BJ (cell line): ENCODE results near the gene TANK. TPM values are rescaled to one million over a fixed set of nuclear protein-coding genes. Genes with fewer than 3 reads are reported as not detected.
A peak's percentile ranks its signal among the peaks of the same experiment; 100 is the strongest.
"Not testable (repeated sequence)": the region's sequence is repeated elsewhere in the genome, so short reads cannot be mapped to it uniquely, and the experiment has no call there.

Experiments
- CTCF ChIA-PET: fragments of 350-600 bp; formaldehyde crosslinking; extraction: SDS; loops from one replicate; lab custom pipeline; 2021; ENCODE audit warnings: antibody characterized with exemption, inconsistent platforms; lab: Yijun Ruan, JAX
- POLR2A ChIA-PET: fragments of 300-600 bp; sonication (Branson Sonifier 250); formaldehyde crosslinking; extraction: SDS; loops from one replicate; lab custom pipeline; 2021; ENCODE audit warnings: antibody characterized with exemption; lab: Charles Lee
- DNase-seq: peaks from one replicate; pipeline ENCODE4 v3.0.0-alpha.2; 2011; ENCODE audit warnings: low read depth
- H3K27me3 ChIP-seq: 2 replicates; pipeline ENCODE4 v1.6.0; 2011; ENCODE audit warnings: low read length; ENCODE audit not compliant: control insufficient read depth, insufficient read depth
- H3K36me3 ChIP-seq: 2 replicates; pipeline ENCODE4 v1.5.1; 2011; ENCODE audit warnings: low read length; ENCODE audit not compliant: control insufficient read depth, insufficient read depth
- H3K4me3 ChIP-seq: 2 replicates; pipeline ENCODE4 v1.5.1; 2011; ENCODE audit warnings: low read depth, mild to moderate bottlenecking, control low read depth, low read length
- polyA plus RNA-seq: library from polyadenylated mRNA; depleted of rRNA; stranded (reverse); fragments of >200 nt; gene quantifications from 2 replicates; pipeline ENCODE4 v1.2.3, GENCODE V29; 2011
- TF ChIP-seq, protein P1 (sequence below): IDR thresholded peaks from 2 replicates; pipeline ENCODE4 v1.5.1; 2011; ENCODE audit warnings: low read depth, mild to moderate bottlenecking, control low read depth, inconsistent platforms, low read length, moderate library complexity; ENCODE audit not compliant: insufficient read depth

Gene TANK
- polyA plus RNA-seq, 1 experiment = 29.8 TPM

DNA sequence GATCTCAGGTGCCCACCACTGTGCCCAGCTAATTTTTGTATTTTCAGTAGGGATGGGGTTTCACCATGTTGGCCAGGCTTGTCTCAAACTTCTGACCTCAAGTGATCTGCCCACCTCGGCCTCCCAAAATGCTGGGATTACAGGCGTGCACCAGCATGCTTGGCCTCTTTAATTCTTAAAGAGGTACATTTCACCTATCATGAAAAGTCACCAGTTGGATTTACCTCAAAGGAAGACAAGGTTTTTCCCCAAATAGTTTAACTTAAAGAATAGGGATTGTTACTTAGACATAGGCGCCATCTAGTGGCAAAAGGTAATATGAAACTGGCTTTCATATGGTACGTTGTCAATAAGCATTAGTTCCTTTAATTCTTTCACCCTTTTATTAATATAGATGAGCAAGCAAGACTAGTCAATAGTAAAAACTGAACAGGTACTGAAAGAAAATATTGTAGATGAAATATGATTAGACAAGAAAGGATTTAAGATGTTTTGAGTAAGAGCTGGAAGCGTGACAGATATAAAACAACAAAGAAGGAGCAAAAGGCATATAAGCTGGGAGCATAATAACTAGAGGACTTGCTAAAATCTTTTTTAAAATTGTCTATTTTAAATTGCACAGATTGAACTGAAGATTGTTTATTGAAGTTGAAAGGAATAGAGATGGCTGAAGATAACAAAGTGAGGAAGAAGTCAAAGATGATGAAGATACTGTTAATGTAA is 113.0 kb downstream of the TANK start:
- TF ChIP-seq, protein P1, sequence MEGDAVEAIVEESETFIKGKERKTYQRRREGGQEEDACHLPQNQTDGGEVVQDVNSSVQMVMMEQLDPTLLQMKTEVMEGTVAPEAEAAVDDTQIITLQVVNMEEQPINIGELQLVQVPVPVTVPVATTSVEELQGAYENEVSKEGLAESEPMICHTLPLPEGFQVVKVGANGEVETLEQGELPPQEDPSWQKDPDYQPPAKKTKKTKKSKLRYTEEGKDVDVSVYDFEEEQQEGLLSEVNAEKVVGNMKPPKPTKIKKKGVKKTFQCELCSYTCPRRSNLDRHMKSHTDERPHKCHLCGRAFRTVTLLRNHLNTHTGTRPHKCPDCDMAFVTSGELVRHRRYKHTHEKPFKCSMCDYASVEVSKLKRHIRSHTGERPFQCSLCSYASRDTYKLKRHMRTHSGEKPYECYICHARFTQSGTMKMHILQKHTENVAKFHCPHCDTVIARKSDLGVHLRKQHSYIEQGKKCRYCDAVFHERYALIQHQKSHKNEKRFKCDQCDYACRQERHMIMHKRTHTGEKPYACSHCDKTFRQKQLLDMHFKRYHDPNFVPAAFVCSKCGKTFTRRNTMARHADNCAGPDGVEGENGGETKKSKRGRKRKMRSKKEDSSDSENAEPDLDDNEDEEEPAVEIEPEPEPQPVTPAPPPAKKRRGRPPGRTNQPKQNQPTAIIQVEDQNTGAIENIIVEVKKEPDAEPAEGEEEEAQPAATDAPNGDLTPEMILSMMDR = peak; percentile 62
- no peaks in the 10 kb centered on the region for H3K27me3 ChIP-seq
- ChIA-PET CTCF (interaction anchor here (0.6 to 1.6 kb wide), 11 partner anchors 9 to 938 kb away, joined by 3 to 8 read pairs (median 3); no protein-coding TSS in a partner anchor), POLR2A (interaction anchor here (0.6 kb wide), 1 partner anchor 1517 kb away, joined by 3 read pairs; no protein-coding TSS in a partner anchor)
- H3K4me3 ChIP-seq = no peak overlapping the region
- H3K36me3 ChIP-seq = no peaks in the 10 kb centered on the region
- DNase-seq = no peak

DNA sequence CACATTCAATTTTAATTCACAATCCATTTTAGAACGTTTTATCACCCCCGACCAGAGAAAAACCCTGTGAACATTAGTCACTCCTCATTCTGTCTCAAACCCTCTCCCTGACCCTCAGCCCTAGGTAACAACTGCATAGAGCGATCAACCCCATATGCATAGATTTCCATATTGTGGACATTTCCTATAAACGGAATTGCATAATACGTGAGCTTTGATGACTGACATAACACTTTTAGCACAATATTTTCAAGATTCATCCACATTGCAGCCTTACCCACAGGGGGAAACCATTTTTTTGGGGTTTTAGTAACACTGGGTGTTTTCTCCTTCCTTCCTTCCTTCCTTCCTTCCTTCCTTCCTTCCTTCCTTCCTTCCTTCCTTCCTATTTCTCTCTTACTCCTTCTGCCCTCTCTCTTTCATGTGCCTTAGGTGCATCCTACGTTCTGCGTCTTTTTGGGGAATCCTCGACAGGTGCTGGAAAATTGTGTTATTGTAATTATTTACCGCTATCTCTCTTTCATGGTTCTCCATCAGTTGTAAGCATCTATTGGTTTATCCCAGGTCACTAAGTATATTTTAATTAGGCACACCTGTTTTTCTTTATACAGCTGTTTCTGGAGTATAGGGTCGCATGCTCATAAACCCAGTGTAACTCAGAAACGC is 118.5 kb downstream of the TANK start:
- DNase-seq, CTCF ChIA-PET, POLR2A ChIA-PET, H3K4me3 ChIP-seq, H3K27me3 ChIP-seq, H3K36me3 ChIP-seq: not testable (repeated sequence)

DNA sequence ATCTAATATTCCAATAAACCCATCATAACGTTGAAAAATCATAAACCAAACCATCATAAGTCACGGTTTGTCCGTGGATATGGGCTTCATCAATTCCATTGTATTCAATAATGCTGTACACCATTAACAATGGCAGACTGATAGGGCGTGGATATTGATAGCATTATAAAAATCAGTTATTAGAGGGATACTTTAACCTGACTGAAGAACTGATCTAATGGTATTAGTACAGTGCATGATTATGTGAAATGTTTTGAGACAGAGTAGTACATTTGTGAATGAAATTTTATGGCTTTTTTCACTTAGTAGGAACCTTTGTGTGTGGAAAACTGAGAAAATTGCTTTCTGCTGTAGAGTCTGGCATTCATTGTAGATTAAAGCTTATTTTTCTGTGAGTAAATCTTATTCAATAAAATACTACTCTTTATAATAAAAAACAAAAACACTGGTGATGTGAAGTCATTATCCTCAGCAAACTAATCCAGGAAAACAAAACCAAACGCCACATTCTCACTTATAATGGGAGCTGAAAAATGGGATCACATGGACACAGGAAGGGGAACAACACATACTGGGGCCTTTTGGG is 119.1 kb downstream of the TANK start:
- H3K4me3 ChIP-seq, DNase-seq, H3K36me3 ChIP-seq, POLR2A ChIA-PET, CTCF ChIA-PET, H3K27me3 ChIP-seq: not testable (repeated sequence)

DNA sequence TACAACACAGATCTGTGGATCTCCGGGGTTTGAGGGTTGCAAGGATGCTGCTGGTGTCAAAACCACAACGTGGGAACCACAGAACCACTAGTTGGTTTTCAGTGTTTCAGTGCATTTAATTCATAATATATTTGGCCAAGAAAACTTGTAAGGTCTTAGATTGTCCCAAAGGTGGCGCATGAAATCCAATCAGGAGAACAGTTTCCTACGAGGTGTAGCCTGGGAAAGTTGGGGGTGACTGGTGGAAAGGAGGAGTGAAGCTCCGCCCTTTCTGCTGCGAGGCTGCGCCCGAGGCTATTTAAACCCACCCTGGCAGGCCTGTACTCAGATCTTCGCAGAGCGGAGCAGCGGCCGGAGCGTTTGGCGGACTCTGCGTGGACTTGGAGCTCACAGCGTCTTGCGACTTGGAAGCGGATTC is 120.7 kb downstream of the TANK start:
- H3K36me3 ChIP-seq, DNase-seq, H3K27me3 ChIP-seq, H3K4me3 ChIP-seq, POLR2A ChIA-PET: not testable (repeated sequence)
- TF ChIP-seq, protein P1 = peak; percentile 18; the same call in 1 of the 2 replicates
- CTCF ChIA-PET = interaction anchor here (0.6 to 1.2 kb wide), 2 partner anchors 23 to 97 kb away, joined by 3 read pairs; no protein-coding TSS in a partner anchor

DNA sequence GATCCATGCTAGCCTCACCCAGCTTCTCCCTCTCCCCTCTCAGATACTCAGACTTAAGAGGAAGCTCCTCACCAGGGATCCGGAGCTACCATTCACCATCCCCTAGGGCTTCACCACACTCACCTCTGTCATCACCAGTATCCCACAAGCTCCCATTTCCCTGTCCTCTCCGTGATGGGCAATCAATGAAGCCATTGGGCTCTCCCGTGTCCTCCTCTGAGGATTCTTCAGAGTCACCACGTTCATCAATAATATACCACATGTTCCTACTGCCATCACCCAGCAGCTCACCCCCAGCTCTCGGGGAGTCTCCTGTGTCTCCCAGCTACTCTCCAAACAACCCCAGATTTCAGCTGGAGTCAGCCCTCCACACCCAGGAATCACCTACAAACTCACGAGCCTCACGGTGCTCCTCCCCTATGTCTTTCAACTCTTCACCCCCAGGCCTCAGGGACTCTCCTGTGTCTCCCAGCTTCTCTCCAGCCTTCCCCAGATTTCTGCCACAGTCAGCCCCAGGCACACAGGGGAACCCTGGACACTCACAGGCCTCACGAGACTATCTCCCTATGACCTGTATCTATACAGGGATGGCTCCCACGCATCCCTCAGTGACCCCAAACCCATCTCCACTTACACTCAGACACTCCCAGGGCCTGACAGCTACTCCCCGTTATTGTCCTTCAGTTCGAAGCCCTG is 121.5 kb downstream of the TANK start:
- H3K36me3 ChIP-seq, POLR2A ChIA-PET, H3K4me3 ChIP-seq, DNase-seq, H3K27me3 ChIP-seq: not testable (repeated sequence)
- CTCF ChIA-PET = interaction anchor here (1.2 kb wide), 1 partner anchor 22 kb away, joined by 3 read pairs; no protein-coding TSS in a partner anchor

DNA sequence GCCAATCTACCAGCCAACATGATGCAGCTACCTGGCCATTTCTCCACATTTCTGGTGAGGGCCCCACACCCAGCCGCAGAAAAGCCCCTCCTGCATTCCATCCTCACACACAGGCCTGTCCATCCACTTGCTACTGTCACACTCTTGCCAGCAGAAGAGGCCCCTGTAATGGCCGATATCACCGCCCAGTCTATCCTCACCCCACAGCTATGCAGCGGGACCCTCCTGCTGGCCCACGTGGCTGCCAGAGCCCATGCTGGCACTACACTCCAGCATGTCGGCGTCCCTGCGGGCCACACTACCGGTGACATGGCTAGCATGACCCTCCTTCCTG is 122.0 kb downstream of the TANK start:
- H3K36me3 ChIP-seq, H3K4me3 ChIP-seq, DNase-seq, POLR2A ChIA-PET, H3K27me3 ChIP-seq, CTCF ChIA-PET: not testable (repeated sequence)
